ENCODE measurements around the gene OLFM1.

- no peak for TF ChIP-seq POLR2A (IDR thresholded peaks at IDR 0.05)
- TF ChIP-seq, protein P1, sequence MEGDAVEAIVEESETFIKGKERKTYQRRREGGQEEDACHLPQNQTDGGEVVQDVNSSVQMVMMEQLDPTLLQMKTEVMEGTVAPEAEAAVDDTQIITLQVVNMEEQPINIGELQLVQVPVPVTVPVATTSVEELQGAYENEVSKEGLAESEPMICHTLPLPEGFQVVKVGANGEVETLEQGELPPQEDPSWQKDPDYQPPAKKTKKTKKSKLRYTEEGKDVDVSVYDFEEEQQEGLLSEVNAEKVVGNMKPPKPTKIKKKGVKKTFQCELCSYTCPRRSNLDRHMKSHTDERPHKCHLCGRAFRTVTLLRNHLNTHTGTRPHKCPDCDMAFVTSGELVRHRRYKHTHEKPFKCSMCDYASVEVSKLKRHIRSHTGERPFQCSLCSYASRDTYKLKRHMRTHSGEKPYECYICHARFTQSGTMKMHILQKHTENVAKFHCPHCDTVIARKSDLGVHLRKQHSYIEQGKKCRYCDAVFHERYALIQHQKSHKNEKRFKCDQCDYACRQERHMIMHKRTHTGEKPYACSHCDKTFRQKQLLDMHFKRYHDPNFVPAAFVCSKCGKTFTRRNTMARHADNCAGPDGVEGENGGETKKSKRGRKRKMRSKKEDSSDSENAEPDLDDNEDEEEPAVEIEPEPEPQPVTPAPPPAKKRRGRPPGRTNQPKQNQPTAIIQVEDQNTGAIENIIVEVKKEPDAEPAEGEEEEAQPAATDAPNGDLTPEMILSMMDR (IDR thresholded peaks at IDR 0.05) = no peak
Observed at GRCh38 chr9:135123126-135123772, 35.8 kb downstream of the OLFM1 start.

Data from lower leg skin (tissue), 3 donors.